A549 (cell line): ENCODE results near the gene PSD2.

Source experiments
- EP300 ChIP-seq, 2 experiments: fragments of >200 bp; sonication (Bioruptor Twin); formaldehyde crosslinking; IDR thresholded peaks; 2 replicates in 1 of 2; 3 replicates in 1 of 2; pipeline ENCODE4 v1.6.1; 2016 to 2017
- POLR2A ChIP-seq: IDR thresholded peaks from 2 replicates; pipeline ENCODE4 v1.6.1; 2012; ENCODE audit warnings: mild to moderate bottlenecking, low read length
- SMC3 ChIP-seq: fragments of >200 bp; sonication (Bioruptor Twin); formaldehyde crosslinking; IDR thresholded peaks from 3 replicates; pipeline ENCODE4 v1.6.1; 2018; ENCODE audit warnings: inconsistent platforms
- TF ChIP-seq, protein P1 (sequence below): fragments of >200 bp; sonication (Bioruptor Twin); formaldehyde crosslinking; IDR thresholded peaks from 3 replicates; pipeline ENCODE4 v1.5.1; 2016
- TF ChIP-seq, protein P2 (sequence below): fragments of 250-450 bp; sonication (Bioruptor Pico); IDR thresholded peaks from 2 replicates; pipeline ENCODE4 v1.5.0; 2021; ENCODE audit warnings: mild to moderate bottlenecking, moderate library complexity, borderline replicate concordance
- TF ChIP-seq, protein P3 (sequence below): fragments of 200-600 bp; sonication (generic); IDR thresholded peaks from 2 replicates; pipeline ENCODE4 v1.6.1; 2016; ENCODE audit warnings: antibody characterized with exemption, mild to moderate bottlenecking, moderate library complexity
- TF ChIP-seq, protein P4 (sequence below): fragments of 450-650 bp; IDR thresholded peaks from 2 replicates; pipeline ENCODE4 v1.6.1; 2014; ENCODE audit warnings: antibody characterized with exemption

DNA sequence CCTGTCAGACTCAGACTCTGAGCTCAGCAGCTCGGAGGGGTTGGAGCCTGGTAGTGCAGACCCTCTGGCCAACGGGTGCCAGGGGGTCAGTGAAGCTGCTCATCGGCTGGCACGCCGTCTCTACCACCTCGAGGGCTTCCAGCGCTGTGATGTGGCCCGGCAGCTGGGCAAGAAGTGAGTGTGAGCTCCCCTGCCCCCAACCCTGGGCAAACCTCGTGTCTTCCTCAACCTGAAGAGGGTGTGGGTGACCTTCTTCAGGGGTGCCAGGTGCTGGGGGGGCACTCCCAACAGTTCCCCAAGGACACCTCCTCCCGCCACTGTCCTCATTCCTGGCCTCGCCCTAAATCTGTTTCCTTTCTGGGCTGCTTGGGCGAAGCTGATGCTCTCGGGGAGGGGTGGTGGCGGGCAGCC is 18.6 kb downstream of the PSD2 start:
- TF ChIP-seq POLR2A (no peak), SMC3 (no peak), EP300 (IDR thresholded peaks at IDR 0.05) (no peak)
- TF ChIP-seq, protein P1, sequence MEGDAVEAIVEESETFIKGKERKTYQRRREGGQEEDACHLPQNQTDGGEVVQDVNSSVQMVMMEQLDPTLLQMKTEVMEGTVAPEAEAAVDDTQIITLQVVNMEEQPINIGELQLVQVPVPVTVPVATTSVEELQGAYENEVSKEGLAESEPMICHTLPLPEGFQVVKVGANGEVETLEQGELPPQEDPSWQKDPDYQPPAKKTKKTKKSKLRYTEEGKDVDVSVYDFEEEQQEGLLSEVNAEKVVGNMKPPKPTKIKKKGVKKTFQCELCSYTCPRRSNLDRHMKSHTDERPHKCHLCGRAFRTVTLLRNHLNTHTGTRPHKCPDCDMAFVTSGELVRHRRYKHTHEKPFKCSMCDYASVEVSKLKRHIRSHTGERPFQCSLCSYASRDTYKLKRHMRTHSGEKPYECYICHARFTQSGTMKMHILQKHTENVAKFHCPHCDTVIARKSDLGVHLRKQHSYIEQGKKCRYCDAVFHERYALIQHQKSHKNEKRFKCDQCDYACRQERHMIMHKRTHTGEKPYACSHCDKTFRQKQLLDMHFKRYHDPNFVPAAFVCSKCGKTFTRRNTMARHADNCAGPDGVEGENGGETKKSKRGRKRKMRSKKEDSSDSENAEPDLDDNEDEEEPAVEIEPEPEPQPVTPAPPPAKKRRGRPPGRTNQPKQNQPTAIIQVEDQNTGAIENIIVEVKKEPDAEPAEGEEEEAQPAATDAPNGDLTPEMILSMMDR: no peak
- TF ChIP-seq, protein P2, sequence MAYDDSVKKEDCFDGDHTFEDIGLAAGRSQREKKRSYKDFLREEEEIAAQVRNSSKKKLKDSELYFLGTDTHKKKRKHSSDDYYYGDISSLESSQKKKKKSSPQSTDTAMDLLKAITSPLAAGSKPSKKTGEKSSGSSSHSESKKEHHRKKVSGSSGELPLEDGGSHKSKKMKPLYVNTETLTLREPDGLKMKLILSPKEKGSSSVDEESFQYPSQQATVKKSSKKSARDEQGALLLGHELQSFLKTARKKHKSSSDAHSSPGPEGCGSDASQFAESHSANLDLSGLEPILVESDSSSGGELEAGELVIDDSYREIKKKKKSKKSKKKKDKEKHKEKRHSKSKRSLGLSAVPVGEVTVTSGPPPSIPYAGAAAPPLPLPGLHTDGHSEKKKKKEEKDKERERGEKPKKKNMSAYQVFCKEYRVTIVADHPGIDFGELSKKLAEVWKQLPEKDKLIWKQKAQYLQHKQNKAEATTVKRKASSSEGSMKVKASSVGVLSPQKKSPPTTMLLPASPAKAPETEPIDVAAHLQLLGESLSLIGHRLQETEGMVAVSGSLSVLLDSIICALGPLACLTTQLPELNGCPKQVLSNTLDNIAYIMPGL (CRISPR knock-in tag): no peak
- TF ChIP-seq, protein P3, sequence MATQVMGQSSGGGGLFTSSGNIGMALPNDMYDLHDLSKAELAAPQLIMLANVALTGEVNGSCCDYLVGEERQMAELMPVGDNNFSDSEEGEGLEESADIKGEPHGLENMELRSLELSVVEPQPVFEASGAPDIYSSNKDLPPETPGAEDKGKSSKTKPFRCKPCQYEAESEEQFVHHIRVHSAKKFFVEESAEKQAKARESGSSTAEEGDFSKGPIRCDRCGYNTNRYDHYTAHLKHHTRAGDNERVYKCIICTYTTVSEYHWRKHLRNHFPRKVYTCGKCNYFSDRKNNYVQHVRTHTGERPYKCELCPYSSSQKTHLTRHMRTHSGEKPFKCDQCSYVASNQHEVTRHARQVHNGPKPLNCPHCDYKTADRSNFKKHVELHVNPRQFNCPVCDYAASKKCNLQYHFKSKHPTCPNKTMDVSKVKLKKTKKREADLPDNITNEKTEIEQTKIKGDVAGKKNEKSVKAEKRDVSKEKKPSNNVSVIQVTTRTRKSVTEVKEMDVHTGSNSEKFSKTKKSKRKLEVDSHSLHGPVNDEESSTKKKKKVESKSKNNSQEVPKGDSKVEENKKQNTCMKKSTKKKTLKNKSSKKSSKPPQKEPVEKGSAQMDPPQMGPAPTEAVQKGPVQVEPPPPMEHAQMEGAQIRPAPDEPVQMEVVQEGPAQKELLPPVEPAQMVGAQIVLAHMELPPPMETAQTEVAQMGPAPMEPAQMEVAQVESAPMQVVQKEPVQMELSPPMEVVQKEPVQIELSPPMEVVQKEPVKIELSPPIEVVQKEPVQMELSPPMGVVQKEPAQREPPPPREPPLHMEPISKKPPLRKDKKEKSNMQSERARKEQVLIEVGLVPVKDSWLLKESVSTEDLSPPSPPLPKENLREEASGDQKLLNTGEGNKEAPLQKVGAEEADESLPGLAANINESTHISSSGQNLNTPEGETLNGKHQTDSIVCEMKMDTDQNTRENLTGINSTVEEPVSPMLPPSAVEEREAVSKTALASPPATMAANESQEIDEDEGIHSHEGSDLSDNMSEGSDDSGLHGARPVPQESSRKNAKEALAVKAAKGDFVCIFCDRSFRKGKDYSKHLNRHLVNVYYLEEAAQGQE: no peak
- TF ChIP-seq, protein P4, sequence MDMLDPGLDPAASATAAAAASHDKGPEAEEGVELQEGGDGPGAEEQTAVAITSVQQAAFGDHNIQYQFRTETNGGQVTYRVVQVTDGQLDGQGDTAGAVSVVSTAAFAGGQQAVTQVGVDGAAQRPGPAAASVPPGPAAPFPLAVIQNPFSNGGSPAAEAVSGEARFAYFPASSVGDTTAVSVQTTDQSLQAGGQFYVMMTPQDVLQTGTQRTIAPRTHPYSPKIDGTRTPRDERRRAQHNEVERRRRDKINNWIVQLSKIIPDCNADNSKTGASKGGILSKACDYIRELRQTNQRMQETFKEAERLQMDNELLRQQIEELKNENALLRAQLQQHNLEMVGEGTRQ: no peak
